RWPE1 (cell line): ENCODE measurements around the gene STK32B.

ENCODE experiments used
- CTCF ChIA-PET: fragments of 350-600 bp; sonication (Branson Sonifier 250); formaldehyde crosslinking; extraction: SDS; loops from one replicate; lab custom pipeline; 2021; lab: Yijun Ruan, JAX
- POLR2A ChIA-PET: fragments of 400-600 bp; formaldehyde crosslinking; extraction: SDS; loops from one replicate; lab custom pipeline; 2020; ENCODE audit warnings: antibody characterized with exemption; ENCODE audit not compliant: low non-redundant PET; lab: Yijun Ruan, JAX
- DNase-seq: peaks from one replicate; pipeline ENCODE4 v3.0.0; 2012; ENCODE audit warnings: low spot score
- H3K27ac ChIP-seq: fragments of 450-650 bp; 2 replicates; pipeline ENCODE4 v1.5.1; 2017
- CTCF ChIP-seq: fragments of 450-650 bp; conservative IDR thresholded peaks from 2 replicates; pipeline ENCODE4 v1.5.1; 2017; ENCODE audit warnings: low read depth, mild to moderate bottlenecking

Gene STK32B

GRCh38 chr4:5412751-5413150 is 361.5 kb downstream of the STK32B start:
- no peak for TF ChIP-seq CTCF
- H3K27ac ChIP-seq = no peak overlapping the region
- CTCF ChIA-PET = no interaction called here
- POLR2A ChIA-PET = no interaction called here
- DNase-seq = no peak

DNA sequence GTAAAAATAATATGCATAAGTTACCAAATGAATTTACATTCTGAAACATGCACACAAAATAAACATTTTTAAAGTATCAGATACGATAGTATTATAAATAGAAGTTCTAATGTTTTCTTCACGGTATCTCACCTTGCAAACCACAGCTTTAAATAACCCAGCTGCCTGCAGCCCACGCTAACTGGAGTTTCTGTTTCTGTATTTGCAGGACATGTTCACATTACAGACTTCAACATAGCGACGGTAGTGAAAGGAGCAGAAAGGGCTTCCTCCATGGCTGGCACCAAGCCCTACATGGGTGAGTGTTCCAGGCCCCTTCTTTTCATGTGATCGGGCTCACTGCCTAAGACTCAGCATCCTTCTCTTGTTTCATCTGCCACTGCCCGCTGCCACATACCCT is 365.4 kb downstream of the STK32B start:
- CTCF ChIA-PET = interaction anchor here (0.6 kb wide), 1 partner anchor 473 kb away, joined by 3 read pairs; no protein-coding TSS in a partner anchor
- TF ChIP-seq CTCF = no peak
- DNase-seq = no peak
- POLR2A ChIA-PET = no interaction called here
- H3K27ac ChIP-seq = no peak overlapping the region

GRCh38 chr4:5420266-5420665 is 369.0 kb downstream of the STK32B start:
- POLR2A ChIA-PET = no interaction called here
- no peak for TF ChIP-seq CTCF
- DNase-seq = no peak
- CTCF ChIA-PET = no interaction called here
- no peak overlapping the region for H3K27ac ChIP-seq

GRCh38 chr4:5421416-5421815 is 370.1 kb downstream of the STK32B start:
- ChIA-PET CTCF (no interaction called here), POLR2A (no interaction called here)
- H3K27ac ChIP-seq = no peak overlapping the region
- DNase-seq = no peak
- no peak for TF ChIP-seq CTCF

- CTCF ChIA-PET = no interaction called here
- H3K27ac ChIP-seq = no peak overlapping the region
- DNase-seq = no peak
- no peak for TF ChIP-seq CTCF
- POLR2A ChIA-PET = no interaction called here
Observed at GRCh38 chr4:5422195-5422594, 370.9 kb downstream of the STK32B start.

DNA sequence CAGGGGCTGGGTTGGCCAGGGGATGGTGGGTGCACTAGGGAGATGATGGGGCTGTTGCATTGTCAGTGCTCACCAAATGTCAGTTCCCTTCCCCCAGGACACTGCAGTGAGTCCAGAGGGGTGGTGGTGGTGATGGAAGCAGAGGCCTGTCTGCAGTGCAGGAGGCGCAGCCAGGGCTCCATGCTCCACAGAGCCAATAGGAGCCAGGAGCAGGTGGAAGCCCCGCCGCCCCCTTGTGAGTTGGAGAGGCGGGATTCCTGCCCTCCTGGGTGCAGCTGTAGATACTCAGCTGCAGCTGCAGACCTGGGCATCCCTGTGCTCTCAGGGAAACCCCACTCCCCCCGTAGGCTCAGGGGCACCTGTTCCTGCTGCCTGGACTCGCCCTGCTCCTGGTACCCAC is 372.4 kb downstream of the STK32B start:
- no peak for TF ChIP-seq CTCF
- no peak for DNase-seq
- ChIA-PET CTCF (interaction anchor here (0.7 kb wide), 1 partner anchor 576 kb away, joined by 3 read pairs; no protein-coding TSS in a partner anchor), POLR2A (no interaction called here)
- H3K27ac ChIP-seq = no peak overlapping the region
